Germinal center (tissue), 1 donor: ENCODE results near the gene ATG9B.

Experiments
- DNase-seq: peaks from one replicate; pipeline ENCODE4 v3.0.0; 2012; ENCODE audit warnings: mixed read lengths, low spot score

Gene ATG9B

GRCh38 chr7:150999497-151000230 lies 24.6 kb downstream of the ATG9B start:
- no peak for DNase-seq

- DNase-seq, result no peak
These were observed 25.3 kb downstream of the ATG9B start for GRCh38 chr7:150999001-150999400.

- no peak for DNase-seq
These were observed 26.0 kb downstream of the ATG9B start for GRCh38 chr7:150998341-150998740.

GRCh38 chr7:150997817-150998216 lies 26.5 kb downstream of the ATG9B start:
- DNase-seq, result no peak

GRCh38 chr7:150997075-150997511 lies 27.2 kb downstream of the ATG9B start:
- no peak for DNase-seq

- no peak for DNase-seq
These were observed 27.8 kb downstream of the ATG9B start for GRCh38 chr7:150996376-150997074.

- DNase-seq, result no peak
These were observed 29.3 kb downstream of the ATG9B start for GRCh38 chr7:150994838-150995510.

- no peak for DNase-seq
These were observed 30.0 kb downstream of the ATG9B start for GRCh38 chr7:150994141-150994837.

GRCh38 chr7:150993511-150993910 lies 30.8 kb downstream of the ATG9B start:
- DNase-seq, result no peak

GRCh38 chr7:150992833-150993302 lies 31.4 kb downstream of the ATG9B start:
- DNase-seq, result no peak

GRCh38 chr7:150992051-150992640 lies 32.1 kb downstream of the ATG9B start:
- no peak for DNase-seq

- no peak for DNase-seq
These were observed 33.7 kb downstream of the ATG9B start, which contains the start of gene NOS3 for GRCh38 chr7:150990416-150991186. TSS of gene NOS3 (plus strand) at chr7:150991017. CDS start at chr7:150993804, 2,787 bp downstream.

- DNase-seq, result no peak
These were observed 34.8 kb downstream of the ATG9B start for GRCh38 chr7:150989456-150989855.

GRCh38 chr7:150988230-150989226 lies 35.8 kb downstream of the ATG9B start:
- peak; percentile 82 for DNase-seq

GRCh38 chr7:150986556-150986955 lies 37.7 kb downstream of the ATG9B start:
- DNase-seq, result no peak

GRCh38 chr7:150986099-150986512 lies 38.2 kb downstream of the ATG9B start:
- DNase-seq, result peak; percentile 63

- no peak for DNase-seq
These were observed 40.4 kb downstream of the ATG9B start for GRCh38 chr7:150983893-150984368.

- DNase-seq, result no peak
These were observed 41.9 kb downstream of the ATG9B start for GRCh38 chr7:150982351-150982750.

- DNase-seq, result no peak
These were observed 42.6 kb downstream of the ATG9B start for GRCh38 chr7:150981644-150982043.
